Neural progenitor cell (in vitro differentiated cells): Measurements from ENCODE around the gene TMEM14B. TPM values are rescaled to one million over a fixed set of nuclear protein-coding genes. Genes with fewer than 3 reads are reported as not detected.

Experiments
- DNase-seq: peaks from one replicate; pipeline ENCODE4 v3.0.0-alpha.2; 2016; ENCODE audit warnings: low spot score
- H2AFZ ChIP-seq: fragments of 200-600 bp; sonication (generic); replicated peaks from 2 replicates; pipeline ENCODE4 v1.6.1; 2016; ENCODE audit warnings: antibody characterized with exemption
- H3F3A ChIP-seq: fragments of 200-600 bp; sonication (generic); 2 replicates; pipeline ENCODE4 v1.6.1; 2016; ENCODE audit warnings: antibody characterized with exemption, low read depth
- H3K27ac ChIP-seq: fragments of 200-600 bp; sonication (generic); 2 replicates; pipeline ENCODE4 v1.5.1; 2016; ENCODE audit warnings: mild to moderate bottlenecking
- H3K27me3 ChIP-seq: fragments of 200-600 bp; sonication (generic); 2 replicates; pipeline ENCODE4 v1.6.1; 2016; ENCODE audit warnings: mild to moderate bottlenecking, moderate library complexity
- H3K36me3 ChIP-seq: fragments of 200-600 bp; sonication (generic); 2 replicates; pipeline ENCODE4 v1.5.1; 2016
- H3K4me1 ChIP-seq: fragments of 200-600 bp; sonication (generic); 2 replicates; pipeline ENCODE4 v1.6.1; 2016; ENCODE audit warnings: mixed run types
- H3K4me2 ChIP-seq: fragments of 200-600 bp; sonication (generic); 2 replicates; pipeline ENCODE4 v1.6.1; 2016
- H3K4me3 ChIP-seq: fragments of 200-600 bp; sonication (generic); 2 replicates; pipeline ENCODE4 v1.5.1; 2016
- H3K79me2 ChIP-seq: fragments of 200-600 bp; sonication (generic); 2 replicates; pipeline ENCODE4 v1.6.1; 2016; ENCODE audit warnings: low read depth
- H3K9ac ChIP-seq: fragments of 200-600 bp; sonication (generic); 2 replicates; pipeline ENCODE4 v1.6.1; 2016
- H3K9me3 ChIP-seq: fragments of 200-600 bp; sonication (generic); 2 replicates; pipeline ENCODE4 v1.5.1; 2016; ENCODE audit warnings: low read depth
- H4K20me1 ChIP-seq: fragments of 200-600 bp; sonication (generic); 2 replicates; pipeline ENCODE4 v1.6.1; 2016; ENCODE audit warnings: low read depth
- H3K27ac Mint-ChIP-seq: 3 replicates; pipeline ENCODE4 v1.8.0; 2021; ENCODE audit warnings: mixed read lengths
- H3K27me3 Mint-ChIP-seq: 2 replicates; pipeline ENCODE4 v1.8.0; 2022; ENCODE audit warnings: low read depth, mild to moderate bottlenecking, inconsistent platforms, moderate library complexity, mixed read lengths; ENCODE audit not compliant: insufficient read depth
- H3K36me3 Mint-ChIP-seq: 3 replicates; pipeline ENCODE4 v1.8.0; 2021; ENCODE audit warnings: mixed read lengths
- H3K4me1 Mint-ChIP-seq: 3 replicates; pipeline ENCODE4 v1.8.0; 2021; ENCODE audit warnings: mixed read lengths
- H3K4me3 Mint-ChIP-seq: 3 replicates; pipeline ENCODE4 v1.8.0; 2021; ENCODE audit warnings: mild to moderate bottlenecking, moderate library complexity, mixed read lengths
- H3K9me3 Mint-ChIP-seq: 3 replicates; pipeline ENCODE4 v1.8.0; 2020; ENCODE audit warnings: mixed read lengths
- EZH2 ChIP-seq: fragments of 200-600 bp; sonication (generic); IDR thresholded peaks from 2 replicates; pipeline ENCODE4 v1.6.1; 2017; ENCODE audit warnings: antibody characterized with exemption, mild to moderate bottlenecking, moderate library complexity
- EZH2phosphoT487 ChIP-seq: fragments of 200-600 bp; sonication (generic); IDR thresholded peaks from 2 replicates; pipeline ENCODE4 v1.6.1; 2017; ENCODE audit warnings: antibody characterized with exemption
- total RNA-seq: library from RNA; depleted of rRNA; stranded (reverse); fragments of >200 nt; gene quantifications from 2 replicates; pipeline ENCODE4 v1.2.3, GENCODE V29; 2015; ENCODE audit warnings: low replicate concordance
- TF ChIP-seq, protein P1 (sequence below): fragments of 200-600 bp; sonication (generic); IDR thresholded peaks from 2 replicates; pipeline ENCODE4 v1.5.1; 2017; ENCODE audit warnings: antibody characterized with exemption, mild to moderate bottlenecking

The TMEM14B gene
- total RNA-seq, 1 donor from 2014 or later, result 138 TPM

DNA sequence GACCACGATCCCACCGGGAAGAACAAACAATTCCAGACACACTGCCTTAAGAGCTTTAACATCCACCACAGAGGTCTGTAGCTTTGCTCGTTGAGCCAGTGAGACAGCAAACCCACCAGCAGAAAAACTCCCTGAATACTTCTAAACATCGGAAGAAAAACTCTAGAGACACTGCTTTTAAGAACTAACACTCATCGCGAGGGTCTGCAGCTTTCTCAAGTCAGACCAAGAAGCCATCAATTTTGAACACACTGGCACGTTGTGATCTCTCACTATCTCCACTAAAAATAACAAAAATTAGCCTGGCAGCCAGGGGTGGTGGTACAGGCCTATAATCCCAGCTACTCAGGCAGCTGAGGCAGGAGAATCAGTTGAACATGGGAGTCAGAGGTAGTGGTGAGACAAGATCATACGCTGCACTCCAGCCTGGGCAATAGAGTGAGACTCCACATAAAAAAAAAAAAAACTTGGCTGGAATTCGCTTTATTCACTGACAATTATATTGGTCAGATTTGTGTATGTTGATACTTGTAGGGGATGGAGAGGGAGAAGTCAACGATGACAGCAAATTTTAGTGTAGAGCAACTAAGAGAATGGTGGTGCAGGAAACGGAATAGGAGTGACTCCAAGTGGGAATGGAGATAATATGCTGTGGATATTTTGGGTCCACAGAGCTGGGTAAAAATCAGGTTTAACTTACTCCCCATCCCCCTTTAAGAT, 25.6 kb upstream of the TMEM14B start:
- H3F3A ChIP-seq, result peaks cover 19% of the 10 kb centered on the region
- H3K36me3 Mint-ChIP-seq, result peaks cover 8% of the 10 kb centered on the region
- H3K4me1 Mint-ChIP-seq, result peaks cover 34% of the 10 kb centered on the region
- H3K27me3 ChIP-seq, result no peaks in the 10 kb centered on the region
- H3K79me2 ChIP-seq, result peaks cover 37% of the 10 kb centered on the region
- H3K27ac Mint-ChIP-seq, result peak overlapping the region; percentile 96
- no peaks in the 10 kb centered on the region for H3K36me3 ChIP-seq
- no peaks in the 10 kb centered on the region for H3K9me3 ChIP-seq
- H3K27ac ChIP-seq, result no peak overlapping the region
- peaks cover 18% of the 10 kb centered on the region for H3K4me1 ChIP-seq
- no peaks in the 10 kb centered on the region for H3K9me3 Mint-ChIP-seq
- H3K4me2 ChIP-seq, result peak overlapping the region; percentile 72
- peak overlapping the region; percentile 97 for H3K4me3 Mint-ChIP-seq
- DNase-seq, result no peak
- H3K4me3 ChIP-seq, result peak overlapping the region; percentile 92
- H3K27me3 Mint-ChIP-seq, result no peaks in the 10 kb centered on the region
- peaks cover 6% of the 10 kb centered on the region for H4K20me1 ChIP-seq
- no peak overlapping the region for H3K9ac ChIP-seq
- TF ChIP-seq, protein P1, sequence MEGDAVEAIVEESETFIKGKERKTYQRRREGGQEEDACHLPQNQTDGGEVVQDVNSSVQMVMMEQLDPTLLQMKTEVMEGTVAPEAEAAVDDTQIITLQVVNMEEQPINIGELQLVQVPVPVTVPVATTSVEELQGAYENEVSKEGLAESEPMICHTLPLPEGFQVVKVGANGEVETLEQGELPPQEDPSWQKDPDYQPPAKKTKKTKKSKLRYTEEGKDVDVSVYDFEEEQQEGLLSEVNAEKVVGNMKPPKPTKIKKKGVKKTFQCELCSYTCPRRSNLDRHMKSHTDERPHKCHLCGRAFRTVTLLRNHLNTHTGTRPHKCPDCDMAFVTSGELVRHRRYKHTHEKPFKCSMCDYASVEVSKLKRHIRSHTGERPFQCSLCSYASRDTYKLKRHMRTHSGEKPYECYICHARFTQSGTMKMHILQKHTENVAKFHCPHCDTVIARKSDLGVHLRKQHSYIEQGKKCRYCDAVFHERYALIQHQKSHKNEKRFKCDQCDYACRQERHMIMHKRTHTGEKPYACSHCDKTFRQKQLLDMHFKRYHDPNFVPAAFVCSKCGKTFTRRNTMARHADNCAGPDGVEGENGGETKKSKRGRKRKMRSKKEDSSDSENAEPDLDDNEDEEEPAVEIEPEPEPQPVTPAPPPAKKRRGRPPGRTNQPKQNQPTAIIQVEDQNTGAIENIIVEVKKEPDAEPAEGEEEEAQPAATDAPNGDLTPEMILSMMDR, result no peak
- no peak for TF ChIP-seq EZH2phosphoT487
- H2AFZ ChIP-seq, result peak overlapping the region; percentile 68

DNA sequence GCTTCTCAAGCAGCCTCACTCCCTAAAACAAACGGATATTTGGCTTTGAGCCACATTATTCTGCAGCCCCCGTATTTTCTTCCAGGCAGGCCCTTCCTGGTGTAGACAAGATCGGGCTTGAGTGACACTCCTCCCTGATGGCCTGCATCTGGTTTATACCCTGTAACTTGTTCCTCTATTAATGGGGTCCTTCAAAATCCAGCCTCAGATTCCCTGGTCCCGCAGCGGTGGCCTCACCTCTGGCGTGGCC, 25.1 kb upstream of the TMEM14B start:
- peaks cover 18% of the 10 kb centered on the region for H3K4me1 ChIP-seq
- Mint-ChIP-seq H3K4me3 (peak overlapping the region; percentile 97), H3K9me3 (no peaks in the 10 kb centered on the region), H3K36me3 (peaks cover 10% of the 10 kb centered on the region), H3K4me1 (peaks cover 34% of the 10 kb centered on the region), H3K27me3 (no peaks in the 10 kb centered on the region), H3K27ac (peak overlapping the region; percentile 96)
- no peaks in the 10 kb centered on the region for H3K9me3 ChIP-seq
- peaks cover 37% of the 10 kb centered on the region for H3K79me2 ChIP-seq
- H3K4me3 ChIP-seq, result peak overlapping the region; percentile 92
- peaks cover 6% of the 10 kb centered on the region for H4K20me1 ChIP-seq
- TF ChIP-seq EZH2phosphoT487 (no peak), EZH2 (no peak)
- TF ChIP-seq, protein P1, result no peak
- no peaks in the 10 kb centered on the region for H3K36me3 ChIP-seq
- H3K27me3 ChIP-seq, result no peaks in the 10 kb centered on the region
- H3K4me2 ChIP-seq, result peak overlapping the region; percentile 72
- H3K27ac ChIP-seq, result no peak overlapping the region
- DNase-seq, result no peak
- H3F3A ChIP-seq, result peaks cover 19% of the 10 kb centered on the region
- no peak overlapping the region for H3K9ac ChIP-seq
- peak overlapping the region; percentile 68 for H2AFZ ChIP-seq

DNA sequence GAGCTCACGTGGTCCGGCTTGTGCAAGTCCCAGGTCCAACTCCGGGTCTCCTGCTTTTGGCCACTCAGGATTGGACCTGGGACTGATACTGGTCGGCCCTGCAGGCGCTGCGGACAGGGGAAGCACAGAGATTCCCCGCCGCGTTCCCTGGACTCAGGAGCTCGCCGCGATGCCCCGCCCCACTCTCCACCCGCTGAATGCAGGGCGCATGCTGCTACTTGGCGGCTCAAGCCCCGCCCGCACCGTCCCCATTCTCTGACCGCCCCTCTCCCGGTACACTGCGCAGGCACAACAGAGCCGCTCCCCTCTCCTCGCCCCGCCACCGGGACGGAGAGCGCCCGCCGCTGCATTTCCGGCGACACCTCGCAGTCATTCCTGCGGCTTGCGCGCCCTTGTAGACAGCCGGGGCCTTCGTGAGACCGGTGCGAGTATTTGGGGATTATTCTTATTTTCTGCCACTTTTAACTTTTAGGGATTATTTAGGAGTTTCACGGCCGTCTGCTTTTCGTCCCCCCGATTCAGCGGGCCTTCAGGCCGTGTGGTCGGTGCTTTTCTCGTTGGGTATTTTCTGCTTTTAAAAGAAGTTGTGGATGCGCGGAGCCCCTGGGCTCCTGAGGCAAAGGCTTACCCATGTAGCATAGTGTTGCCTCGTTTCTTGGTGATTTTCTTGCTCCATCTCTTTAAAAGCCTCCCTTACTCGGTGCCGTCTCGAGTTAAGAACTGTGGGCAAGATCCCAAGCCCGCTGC, 24.6 kb upstream of the TMEM14B start, which contains the start of gene TMEM14C:
TSS of gene TMEM14C (plus strand) at position 251 of the 747 bp plus-strand sequence. CDS start 1,544 bp downstream, outside the sequence.
- Mint-ChIP-seq H3K4me3 (peak within 1 kb of the TSS; percentile 97), H3K36me3 (peaks cover 14% of the 10 kb centered on the region), H3K27ac (peak within 1 kb of the TSS; percentile 96), H3K9me3 (no peaks in the 10 kb centered on the region), H3K4me1 (peaks cover 34% of the 10 kb centered on the region), H3K27me3 (no peaks in the 10 kb centered on the region)
- peak within 1 kb of the TSS; percentile 88 for H3K9ac ChIP-seq
- no peaks in the 10 kb centered on the region for H3K27me3 ChIP-seq
- peak within 1 kb of the TSS; percentile 83 for H3K4me2 ChIP-seq
- peak within 1 kb of the TSS; percentile 92 for H3K4me3 ChIP-seq
- H3K9me3 ChIP-seq, result no peaks in the 10 kb centered on the region
- peaks cover 6% of the 10 kb centered on the region for H4K20me1 ChIP-seq
- H3K79me2 ChIP-seq, result peaks cover 37% of the 10 kb centered on the region
- peak within 1 kb of the TSS; percentile 88 for H3K27ac ChIP-seq
- peak within 1 kb of the TSS; percentile 74 for H2AFZ ChIP-seq
- peaks cover 19% of the 10 kb centered on the region for H3F3A ChIP-seq
- peaks cover 18% of the 10 kb centered on the region for H3K4me1 ChIP-seq
- TF ChIP-seq, protein P1, result no peak
- TF ChIP-seq EZH2 (peak; percentile 10), EZH2phosphoT487 (no peak)
- DNase-seq, result peak; percentile 100
- no peaks in the 10 kb centered on the region for H3K36me3 ChIP-seq
